Spleen (tissue), 11 donors: ENCODE results near the gene SLN. TPM values are rescaled to one million over a fixed set of nuclear protein-coding genes. Genes with fewer than 3 reads are reported as not detected.

Experiments
- DNase-seq: peaks from one replicate; pipeline ENCODE4 v3.0.0-alpha.2; 2020
- H3K27ac ChIP-seq, 8 donors: fragments of 200-600 bp; sonication (generic) in 7 of 8; 1 replicate in 4 of 8; 2 replicates in 4 of 8; pipeline versions ENCODE4 v1.5.0 to v1.8.0; 2016 to 2021; ENCODE audit warnings: inconsistent platforms in 4 of 8, mild to moderate bottlenecking in 4 of 8, moderate library complexity in 1 of 8
- H3K27me3 ChIP-seq, 7 donors: fragments of 200-600 bp; sonication (generic) in 6 of 7; replicated peaks in 1 of 7; 1 replicate in 4 of 7; 2 replicates in 3 of 7; pipeline versions ENCODE4 v1.5.0 to v1.8.0; 2016 to 2021; ENCODE audit warnings: inconsistent platforms in 3 of 7, mild to moderate bottlenecking in 1 of 7
- H3K36me3 ChIP-seq, 6 donors: fragments of 200-600 bp; sonication (generic) in 5 of 6; 1 replicate in 4 of 6; 2 replicates in 2 of 6; pipeline versions ENCODE4 v1.5.0 to v1.8.0; 2016 to 2021; ENCODE audit warnings: inconsistent platforms in 2 of 6
- H3K4me1 ChIP-seq, 6 donors: fragments of 200-600 bp; sonication (generic) in 5 of 6; 1 replicate in 3 of 6; 2 replicates in 3 of 6; pipeline versions ENCODE4 v1.5.0 to v1.8.0; 2016 to 2021; ENCODE audit warnings: inconsistent platforms in 3 of 6
- H3K4me3 ChIP-seq, 8 donors: fragments of 200-600 bp; sonication (generic) in 7 of 8; 1 replicate in 4 of 8; 2 replicates in 4 of 8; pipeline versions ENCODE4 v1.5.0 to v1.8.0; 2016 to 2021; ENCODE audit warnings: inconsistent platforms in 4 of 8, mild to moderate bottlenecking in 4 of 8, moderate library complexity in 2 of 8
- H3K9me3 ChIP-seq, 8 donors: fragments of 200-600 bp; sonication (generic) in 7 of 8; 1 replicate in 4 of 8; 2 replicates in 4 of 8; pipeline versions ENCODE4 v1.5.0 to v1.8.0; 2016 to 2021; ENCODE audit warnings: inconsistent platforms in 4 of 8
- CTCF ChIP-seq, 11 experiments: fragments of 200-600 bp in 7 of 11; fragments of 450-650 bp in 4 of 11; sonication (generic) in 4 of 11; IDR thresholded peaks in 8 of 11; conservative IDR thresholded peaks in 3 of 11; 1 replicate in 7 of 11; 2 replicates in 4 of 11; pipeline versions ENCODE4 v1.4.0 to v1.8.0; 2016 to 2021; ENCODE audit warnings: antibody characterized with exemption in 11 of 11, inconsistent platforms in 4 of 11, mild to moderate bottlenecking in 1 of 11
- POLR2A ChIP-seq, 3 donors: fragments of 450-650 bp; IDR thresholded peaks; one replicate each; pipeline ENCODE4 v1.5.1; 2017; ENCODE audit warnings: antibody characterized with exemption in 3 of 3, mild to moderate bottlenecking in 1 of 3
- POLR2AphosphoS5 ChIP-seq, 3 donors: sonication (generic); formaldehyde crosslinking; IDR thresholded peaks; one replicate each; pipeline ENCODE4 v1.5.1; 2017; ENCODE audit warnings: antibody characterized with exemption in 3 of 3
- WGBS, 5 donors: extraction: QIAGEN DNeasy Blood & Tissue Kit in 3 of 5; methylation state at CpG; one replicate each; pipeline versions ENCODE4 v1.1.5 to v1.1.7; 2013 to 2018; 5-methylcytosine and 5-hydroxymethylcytosine counted together
- intact Hi-C: fragments of 100-400 bp; cut with DNase I; formaldehyde crosslinking; loops from one replicate; pipeline ENCODE4 v1.15.0; 2023; ENCODE audit warnings: low total_unique reads
- polyA plus RNA-seq, 3 donors: library from polyadenylated mRNA; stranded (reverse); fragments of 200-250 nt; gene quantifications; one replicate each; pipeline ENCODE4 v1.2.1, GENCODE V29; 2013
- total RNA-seq, 7 donors: library from RNA; depleted of rRNA in 3 of 7; stranded (reverse); fragments of >200 nt in 3 of 7; fragmentation: NEBNext Ultra II Directional in 4 of 7; extraction: Animal tissue kit (Norgen Biotek cat#: 25700) in 4 of 7; gene quantifications; one replicate each; pipeline versions ENCODE4 v1.1.0 to v1.2.1, GENCODE V29; 2016 to 2021
- donor health status: healthy with polysubstance abuse.
- donor health status: DM: no; HTN: no; CAD: no; lungs with moderate emphysema.
- donor health status: DM: no; HTN: no; CAD: no.
- donor health status: Bipolar disorder and iron deficiency.
- donor health status: healthy.
- donor health status: DM: no; HTN: no; CAD: no.
- donor health status: DM: yes; HTN: yes; CAD: no.

SLN gene
- total and polyA plus RNA-seq, 10 donors, result 0.09 to 0.86 (median 0.48) TPM; not detected in 6

- Histone ChIP-seq H3K4me1 (no peaks in the 10 kb centered on the region), H3K27me3 (no peaks in the 10 kb centered on the region), H3K4me3 (no peak overlapping the region), H3K36me3 (no peaks in the 10 kb centered on the region), H3K27ac (no peak overlapping the region), H3K9me3 (no peaks in the 10 kb centered on the region)
- intact Hi-C loops, result loop anchor here (10.0 kb wide), 1 partner anchor 105 kb away; no protein-coding TSS in a partner anchor
- no peak for TF ChIP-seq POLR2AphosphoS5 (IDR thresholded peaks at IDR 0.05)
- TF ChIP-seq CTCF (IDR thresholded peaks at IDR 0.05 in 8 of 11, conservative IDR thresholded peaks at IDR 0.05 in 3 of 11), result no peak
- TF ChIP-seq POLR2A (IDR thresholded peaks at IDR 0.05), result no peak
- 77 to 88% (median 83%) methylated on average over 4 of the region's 4 CpGs for WGBS, 5 donors
- DNase-seq, result no peak
These were observed 32.4 kb downstream of the SLN start for GRCh38 chr11:107679255-107680024.

GRCh38 chr11:107678632-107678971 lies 33.3 kb downstream of the SLN start:
- intact Hi-C loops, result no loop called here
- 71 to 85% (median 78%) methylated on average over 6 of the region's 6 CpGs for WGBS, 5 donors
- no peaks in the 10 kb centered on the region for H3K27me3 ChIP-seq

GRCh38 chr11:107677924-107678631 lies 33.8 kb downstream of the SLN start:
- no peak overlapping the region for H3K27ac ChIP-seq

More at GRCh38 chr11:107678632-107678971, 33.3 kb downstream of the SLN start:
- Histone ChIP-seq H3K27ac (no peak overlapping the region), H3K4me1 (no peaks in the 10 kb centered on the region), H3K36me3 (no peaks in the 10 kb centered on the region), H3K9me3 (no peaks in the 10 kb centered on the region), H3K4me3 (no peak overlapping the region)
- DNase-seq, result no peak
- TF ChIP-seq POLR2A (IDR thresholded peaks at IDR 0.05) (no peak), POLR2AphosphoS5 (IDR thresholded peaks at IDR 0.05) (no peak), CTCF (IDR thresholded peaks at IDR 0.05 in 8 of 11, conservative IDR thresholded peaks at IDR 0.05 in 3 of 11) (no peak)

More at GRCh38 chr11:107677924-107678631, 33.8 kb downstream of the SLN start:
- no peak for DNase-seq
- 69 to 86% (median 81%) methylated on average over 7 of the region's 7 CpGs for WGBS, 5 donors
- TF ChIP-seq CTCF (IDR thresholded peaks at IDR 0.05 in 8 of 11, conservative IDR thresholded peaks at IDR 0.05 in 3 of 11), result no peak
- no peak for TF ChIP-seq POLR2A (IDR thresholded peaks at IDR 0.05)
- no peak for TF ChIP-seq POLR2AphosphoS5 (IDR thresholded peaks at IDR 0.05)
- Histone ChIP-seq H3K36me3 (no peaks in the 10 kb centered on the region), H3K4me1 (no peaks in the 10 kb centered on the region), H3K4me3 (no peak overlapping the region), H3K27me3 (no peaks in the 10 kb centered on the region), H3K9me3 (no peaks in the 10 kb centered on the region)
- intact Hi-C loops, result no loop called here
